ENCODE data around the gene LRRC8B. TPM values are rescaled to one million over a fixed set of nuclear protein-coding genes. Genes with fewer than 3 reads are reported as not detected.

The LRRC8B gene
- total RNA-seq, 2 experiments from 2014 or later = 4.4 to 9.9 TPM

- H2AFZ ChIP-seq (ENCODE audit: low read length) = no peak overlapping the region
- no peak for DNase-seq (ENCODE audit: low spot score)
- no TSS peak for BruUV-seq (replicated peaks)
- no peaks in the 10 kb centered on the region for H3K9me3 ChIP-seq (ENCODE audit: low read length)
- ChIA-PET POLR2A (interaction anchor here (0.6 to 0.9 kb wide), 4 partner anchors 20 to 365 kb away, joined by 3 read pairs; no protein-coding TSS in a partner anchor), CTCF (ENCODE audit: unreplicated experiment) (no interaction called here)
- H3K36me3 ChIP-seq (ENCODE audit: insufficient read depth, low read length) = peaks cover 7% of the 10 kb centered on the region; the same call in 1 of the 2 replicates
- H3K9me2 ChIP-seq (ENCODE audit: insufficient read depth, low read length) = no peaks in the 10 kb centered on the region
- no peak overlapping the region for H3K4me3 ChIP-seq (ENCODE audit: low read depth, low read length, poor library complexity, severe bottlenecking)
- no peaks in the 10 kb centered on the region for H4K20me1 ChIP-seq (ENCODE audit: insufficient read depth, low read length)
- peaks cover 12% of the 10 kb centered on the region; the same call in 1 of the 2 replicates for H3K79me2 ChIP-seq (ENCODE audit: insufficient read depth, low read depth, low read length)
- peaks cover 18% of the 10 kb centered on the region for H3K4me1 ChIP-seq (ENCODE audit: insufficient read depth, low read length, poor library complexity, severe bottlenecking)
- TF ChIP-seq EZH2phosphoT487 (IDR thresholded peaks at IDR 0.05; ENCODE audit: borderline replicate concordance, low read depth, low read length) = no peak
- no peak for TF ChIP-seq CTCF (conservative IDR thresholded peaks at IDR 0.05; ENCODE audit: low read length)
- no peak overlapping the region for H3K27ac ChIP-seq (ENCODE audit: low read depth, low read length, poor library complexity, severe bottlenecking)
- H3K4me2 ChIP-seq (ENCODE audit: low read length) = no peak overlapping the region
- intact Hi-C loops (cut with micrococcal nuclease; ENCODE audit: unreplicated experiment) = no loop called here
Measured at GRCh38 chr1:89556726-89557444, 32.3 kb downstream of the LRRC8B start.

- Histone ChIP-seq H4K20me1 (ENCODE audit: insufficient read depth, low read length) (no peaks in the 10 kb centered on the region), H3K79me2 (ENCODE audit: insufficient read depth, low read depth, low read length) (peaks cover 10% of the 10 kb centered on the region; the same call in 1 of the 2 replicates), H3K9me2 (ENCODE audit: insufficient read depth, low read length) (no peaks in the 10 kb centered on the region), H3K4me3 (ENCODE audit: low read depth, low read length, poor library complexity, severe bottlenecking) (no peak overlapping the region), H2AFZ (ENCODE audit: low read length) (no peak overlapping the region), H3K9me3 (ENCODE audit: low read length) (no peaks in the 10 kb centered on the region), H3K27ac (ENCODE audit: low read depth, low read length, poor library complexity, severe bottlenecking) (no peak overlapping the region), H3K4me2 (ENCODE audit: low read length) (no peak overlapping the region), H3K36me3 (ENCODE audit: insufficient read depth, low read length) (peaks cover 7% of the 10 kb centered on the region; the same call in 1 of the 2 replicates), H3K4me1 (ENCODE audit: insufficient read depth, low read length, poor library complexity, severe bottlenecking) (peaks cover 13% of the 10 kb centered on the region)
- no TSS peak for BruUV-seq (replicated peaks)
- TF ChIP-seq CTCF (conservative IDR thresholded peaks at IDR 0.05; ENCODE audit: low read length) (no peak), EZH2phosphoT487 (IDR thresholded peaks at IDR 0.05; ENCODE audit: borderline replicate concordance, low read depth, low read length) (no peak)
- CTCF ChIA-PET (ENCODE audit: unreplicated experiment) = no interaction called here
- POLR2A ChIA-PET = interaction anchor here (0.6 to 0.9 kb wide), 3 partner anchors 20 to 362 kb away, joined by 3 read pairs; no protein-coding TSS in a partner anchor
- intact Hi-C loops (cut with micrococcal nuclease; ENCODE audit: unreplicated experiment) = no loop called here
- no peak for DNase-seq (ENCODE audit: low spot score)
Measured at GRCh38 chr1:89557445-89557825, 32.8 kb downstream of the LRRC8B start.

GRCh38 chr1:89557956-89558355 lies 33.3 kb downstream of the LRRC8B start:
- no peak for DNase-seq (ENCODE audit: low spot score)
- H3K4me3 ChIP-seq (ENCODE audit: low read depth, low read length, poor library complexity, severe bottlenecking) = no peak overlapping the region
- H3K9me2 ChIP-seq (ENCODE audit: insufficient read depth, low read length) = no peaks in the 10 kb centered on the region
- H3K4me2 ChIP-seq (ENCODE audit: low read length) = no peak overlapping the region
- H3K27ac ChIP-seq (ENCODE audit: low read depth, low read length, poor library complexity, severe bottlenecking) = no peak overlapping the region
- TF ChIP-seq CTCF (conservative IDR thresholded peaks at IDR 0.05; ENCODE audit: low read length) (no peak), EZH2phosphoT487 (IDR thresholded peaks at IDR 0.05; ENCODE audit: borderline replicate concordance, low read depth, low read length) (no peak)
- peaks cover 7% of the 10 kb centered on the region; the same call in 1 of the 2 replicates for H3K36me3 ChIP-seq (ENCODE audit: insufficient read depth, low read length)
- no peaks in the 10 kb centered on the region for H4K20me1 ChIP-seq (ENCODE audit: insufficient read depth, low read length)
- intact Hi-C loops (cut with micrococcal nuclease; ENCODE audit: unreplicated experiment) = no loop called here
- H3K4me1 ChIP-seq (ENCODE audit: insufficient read depth, low read length, poor library complexity, severe bottlenecking) = peaks cover 8% of the 10 kb centered on the region
- H3K79me2 ChIP-seq (ENCODE audit: insufficient read depth, low read depth, low read length) = peaks cover 9% of the 10 kb centered on the region; the same call in 1 of the 2 replicates
- no peak overlapping the region for H2AFZ ChIP-seq (ENCODE audit: low read length)
- no peaks in the 10 kb centered on the region for H3K9me3 ChIP-seq (ENCODE audit: low read length)
- ChIA-PET POLR2A (interaction anchor here (0.6 to 0.9 kb wide), 3 partner anchors 21 to 60 kb away, joined by 3 read pairs; no protein-coding TSS in a partner anchor), CTCF (ENCODE audit: unreplicated experiment) (no interaction called here)
- no TSS peak for BruUV-seq (replicated peaks)

Measured in OCI-LY7 (cell line).